ENCODE results near the gene RFT1.

- TF ChIP-seq CTCF (IDR thresholded peaks at IDR 0.05; ENCODE audit: low read depth, low read length, poor library complexity, severe bottlenecking): no peak
- TF ChIP-seq EZH2phosphoT487 (IDR thresholded peaks at IDR 0.05; ENCODE audit: borderline replicate concordance, low read length): no peak
These were observed 38.1 kb upstream of the RFT1 start for GRCh38 chr3:53168175-53168923.

All from DOHH2 (cell line).